Endodermal cell (in vitro differentiated cells): Measurements from ENCODE around the gene OSM. TPM values are rescaled to one million over a fixed set of nuclear protein-coding genes. Genes with fewer than 3 reads are reported as not detected.

ENCODE experiments used
- DNase-seq: peaks from one replicate; pipeline ENCODE4 v3.0.0-alpha.2; 2017
- H3K27ac ChIP-seq: 2 replicates; pipeline ENCODE4 v1.5.1; 2013; ENCODE audit warnings: mild to moderate bottlenecking, low read depth, low read length, moderate library complexity
- H3K27me3 ChIP-seq: 2 replicates; pipeline ENCODE4 v1.6.1; 2013; ENCODE audit warnings: mild to moderate bottlenecking, low read length, moderate library complexity; ENCODE audit not compliant: insufficient read depth, control insufficient read depth, poor library complexity, severe bottlenecking
- H3K36me3 ChIP-seq: 2 replicates; pipeline ENCODE4 v1.7.0; 2013; ENCODE audit warnings: mild to moderate bottlenecking, low read length, moderate library complexity; ENCODE audit not compliant: control insufficient read depth, insufficient read depth
- H3K4me1 ChIP-seq: one replicate; pipeline ENCODE4 v1.7.0; 2013; ENCODE audit warnings: low read length; ENCODE audit not compliant: control insufficient read depth, insufficient read depth
- H3K4me3 ChIP-seq: 2 replicates; pipeline ENCODE4 v1.5.1; 2013; ENCODE audit warnings: mild to moderate bottlenecking, low read length, moderate library complexity
- H3K9ac ChIP-seq: 2 replicates; pipeline ENCODE4 v1.6.1; 2013; ENCODE audit warnings: mild to moderate bottlenecking, low read length, moderate library complexity; ENCODE audit not compliant: poor library complexity, severe bottlenecking; ENCODE audit errors: extremely low read depth
- H3K9me3 ChIP-seq: 2 replicates; pipeline ENCODE4 v1.6.1; 2013; ENCODE audit warnings: mild to moderate bottlenecking, low read length, moderate library complexity; ENCODE audit not compliant: control insufficient read depth
- H3K27ac Mint-ChIP-seq: 2 replicates; pipeline ENCODE4 v1.8.0; 2020; ENCODE audit warnings: mixed read lengths
- H3K27me3 Mint-ChIP-seq: 2 replicates; pipeline ENCODE4 v1.8.0; 2021; ENCODE audit warnings: mild to moderate bottlenecking, mixed read lengths; ENCODE audit not compliant: insufficient read depth
- H3K36me3 Mint-ChIP-seq: 2 replicates; pipeline ENCODE4 v1.8.0; 2020; ENCODE audit warnings: low read depth, mixed read lengths
- H3K4me1 Mint-ChIP-seq: 2 replicates; pipeline ENCODE4 v1.8.0; 2020; ENCODE audit warnings: mixed read lengths
- H3K4me3 Mint-ChIP-seq: 2 replicates; pipeline ENCODE4 v1.8.0; 2020; ENCODE audit warnings: mild to moderate bottlenecking, moderate library complexity, mixed read lengths
- H3K9me3 Mint-ChIP-seq: 2 replicates; pipeline ENCODE4 v1.8.0; 2020; ENCODE audit warnings: mild to moderate bottlenecking, mixed read lengths
- WGBS, 2 experiments: methylation state at CpG; one replicate each; pipeline versions ENCODE4 v1.1.5 to v1.1.7; 2013; ENCODE audit warnings: missing lambda C conversion rate in 2 of 2, mixed read lengths in 1 of 2; ENCODE audit not compliant: insufficient coverage in 1 of 2, insufficient read length in 1 of 2; 5-methylcytosine and 5-hydroxymethylcytosine counted together
- total RNA-seq, 2 donors: library from RNA; stranded (reverse); fragmentation: NEBNext Ultra II Directional in 1 of 2; extraction: Animal tissue kit (Norgen Biotek cat#: 25700) in 1 of 2; gene quantifications; 2 replicates in 1 of 2; 3 replicates in 1 of 2; pipeline ENCODE4 v1.2.1, GENCODE V29; 2021
- TF ChIP-seq, protein P1 (sequence below): fragments of 200-600 bp; sonication (generic); conservative IDR thresholded peaks from 2 replicates; pipeline ENCODE4 v1.5.0; 2021; ENCODE audit warnings: antibody characterized with exemption, mild to moderate bottlenecking

The OSM gene
- total RNA-seq, 2 donors from 2014 or later = not detected

DNA sequence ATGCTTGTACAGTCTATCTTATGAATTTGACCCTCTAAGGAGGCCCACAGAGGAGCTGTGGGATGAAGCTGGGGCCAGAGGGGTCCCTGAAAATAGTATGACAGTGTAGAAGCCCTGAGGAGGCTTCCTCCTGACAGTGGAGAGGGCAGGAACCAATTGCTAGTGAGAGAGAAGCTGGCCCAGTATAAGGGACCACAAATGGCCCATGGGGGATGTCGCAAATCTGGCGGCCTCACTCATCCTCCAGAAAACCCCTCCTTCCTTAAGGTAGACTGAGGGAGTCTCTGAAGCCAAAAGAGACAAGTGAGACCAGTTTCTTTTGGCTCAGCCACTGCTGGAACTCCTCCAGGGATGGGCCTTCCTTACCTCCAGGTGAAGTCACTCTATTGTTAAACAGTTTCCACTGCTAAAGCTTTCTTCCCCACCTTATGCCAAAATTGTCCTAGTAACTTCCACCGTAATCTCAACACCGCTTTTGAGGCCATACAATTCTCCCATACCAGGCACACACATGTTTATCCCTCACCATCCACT lies 40.5 kb upstream of the OSM start:
- no peak overlapping the region for H3K9ac ChIP-seq

DNA sequence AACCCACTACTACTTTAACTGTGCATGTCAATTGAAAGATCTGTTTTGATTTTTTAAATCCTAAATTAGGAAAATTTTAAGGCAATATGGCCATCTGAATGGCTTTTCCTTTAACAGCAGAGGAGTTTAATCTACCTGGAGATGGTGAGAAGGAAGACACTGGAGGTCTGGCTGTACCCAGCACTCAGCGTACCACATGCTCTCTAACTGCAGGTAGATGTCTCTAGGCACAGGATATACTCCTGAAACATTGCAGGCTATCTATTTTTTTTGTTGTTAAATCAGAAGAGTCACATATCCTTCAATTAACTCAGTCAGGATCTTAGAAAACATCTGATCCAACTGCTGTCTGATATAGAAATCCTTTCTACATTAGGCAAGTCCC lies 40.0 kb upstream of the OSM start:
- Histone ChIP-seq H3K4me1 (no peaks in the 10 kb centered on the region), H3K9me3 (no peaks in the 10 kb centered on the region), H3K27ac (no peak overlapping the region), H3K36me3 (no peaks in the 10 kb centered on the region), H3K9ac (no peak overlapping the region), H3K4me3 (no peak overlapping the region), H3K27me3 (no peaks in the 10 kb centered on the region)
- Mint-ChIP-seq H3K9me3 (no peaks in the 10 kb centered on the region), H3K27ac (no peak overlapping the region), H3K4me1 (peaks cover 10% of the 10 kb centered on the region), H3K4me3 (no peak overlapping the region), H3K36me3 (peaks cover 4% of the 10 kb centered on the region), H3K27me3 (no peaks in the 10 kb centered on the region)
- WGBS, 2 experiments = 100% methylated on average over 1 of the region's 1 CpG
- DNase-seq = no peak
- TF ChIP-seq, protein P1, sequence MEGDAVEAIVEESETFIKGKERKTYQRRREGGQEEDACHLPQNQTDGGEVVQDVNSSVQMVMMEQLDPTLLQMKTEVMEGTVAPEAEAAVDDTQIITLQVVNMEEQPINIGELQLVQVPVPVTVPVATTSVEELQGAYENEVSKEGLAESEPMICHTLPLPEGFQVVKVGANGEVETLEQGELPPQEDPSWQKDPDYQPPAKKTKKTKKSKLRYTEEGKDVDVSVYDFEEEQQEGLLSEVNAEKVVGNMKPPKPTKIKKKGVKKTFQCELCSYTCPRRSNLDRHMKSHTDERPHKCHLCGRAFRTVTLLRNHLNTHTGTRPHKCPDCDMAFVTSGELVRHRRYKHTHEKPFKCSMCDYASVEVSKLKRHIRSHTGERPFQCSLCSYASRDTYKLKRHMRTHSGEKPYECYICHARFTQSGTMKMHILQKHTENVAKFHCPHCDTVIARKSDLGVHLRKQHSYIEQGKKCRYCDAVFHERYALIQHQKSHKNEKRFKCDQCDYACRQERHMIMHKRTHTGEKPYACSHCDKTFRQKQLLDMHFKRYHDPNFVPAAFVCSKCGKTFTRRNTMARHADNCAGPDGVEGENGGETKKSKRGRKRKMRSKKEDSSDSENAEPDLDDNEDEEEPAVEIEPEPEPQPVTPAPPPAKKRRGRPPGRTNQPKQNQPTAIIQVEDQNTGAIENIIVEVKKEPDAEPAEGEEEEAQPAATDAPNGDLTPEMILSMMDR = no peak

More for the DNA sequence above, 40.5 kb upstream of the OSM start:
- no peak overlapping the region for H3K27ac Mint-ChIP-seq
- DNase-seq = no peak
- peaks cover 4% of the 10 kb centered on the region for H3K36me3 Mint-ChIP-seq
- WGBS, 2 experiments = 81 to 92% methylated on average over 4 of the region's 4 CpGs
- H3K4me3 Mint-ChIP-seq = no peak overlapping the region
- TF ChIP-seq, protein P1 = no peak
- H3K4me3 ChIP-seq = no peak overlapping the region
- no peaks in the 10 kb centered on the region for H3K4me1 ChIP-seq
- no peaks in the 10 kb centered on the region for H3K36me3 ChIP-seq
- H3K27ac ChIP-seq = no peak overlapping the region
- no peaks in the 10 kb centered on the region for H3K9me3 Mint-ChIP-seq
- H3K9me3 ChIP-seq = no peaks in the 10 kb centered on the region
- no peaks in the 10 kb centered on the region for H3K27me3 ChIP-seq
- peaks cover 10% of the 10 kb centered on the region for H3K4me1 Mint-ChIP-seq
- no peaks in the 10 kb centered on the region for H3K27me3 Mint-ChIP-seq

DNA sequence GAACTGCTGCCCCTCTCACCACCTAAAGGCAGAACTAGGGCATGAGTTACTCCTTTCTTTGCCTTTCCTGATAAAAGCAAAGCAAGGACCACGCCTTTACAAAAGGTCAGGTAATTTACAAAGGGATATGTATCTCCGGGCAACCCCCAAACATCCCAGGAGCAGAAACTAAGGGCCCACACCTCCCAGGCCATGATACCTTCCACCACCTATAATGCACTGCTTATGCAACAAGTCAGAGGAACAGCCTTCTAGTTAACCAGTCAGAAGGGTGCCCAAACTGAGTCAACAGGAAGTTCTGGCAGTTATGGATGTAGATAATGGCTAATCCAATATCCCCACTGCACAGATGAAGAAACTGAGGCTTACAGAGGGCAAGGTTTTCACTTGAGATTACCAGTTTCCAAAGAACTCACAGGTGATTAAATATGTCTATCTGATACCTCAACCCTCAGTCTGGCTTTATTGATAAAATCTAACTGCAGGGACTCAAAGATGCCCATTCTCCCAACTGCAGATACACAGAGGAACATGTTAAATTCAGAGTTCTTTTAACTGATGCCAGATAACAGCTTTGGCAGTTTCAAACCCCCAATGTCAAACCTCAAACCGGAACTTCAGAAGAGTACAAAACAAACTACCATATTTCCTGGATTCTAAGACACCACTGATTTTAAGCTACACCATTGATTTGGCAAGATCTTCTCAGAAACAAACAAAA lies 39.4 kb upstream of the OSM start:
- Mint-ChIP-seq H3K27me3 (no peaks in the 10 kb centered on the region), H3K4me3 (no peak overlapping the region), H3K36me3 (peaks cover 6% of the 10 kb centered on the region), H3K9me3 (no peaks in the 10 kb centered on the region), H3K4me1 (peaks cover 8% of the 10 kb centered on the region), H3K27ac (no peak overlapping the region)
- no peak for DNase-seq
- whole genome bisulfite sequencing, 2 experiments = 95% methylated on average over 3 of the region's 3 CpGs; no CpG with 5 or more reads in 1 of the 2 experiments
- no peaks in the 10 kb centered on the region for H3K4me1 ChIP-seq
- no peaks in the 10 kb centered on the region for H3K9me3 ChIP-seq
- H3K36me3 ChIP-seq = no peaks in the 10 kb centered on the region
- TF ChIP-seq, protein P1 = no peak
- H3K9ac ChIP-seq = no peak overlapping the region
- H3K27me3 ChIP-seq = no peaks in the 10 kb centered on the region
- H3K4me3 ChIP-seq = no peak overlapping the region
- no peak overlapping the region for H3K27ac ChIP-seq
